H4 (cell line): ENCODE measurements around the gene LMNTD2. TPM values are rescaled to one million over a fixed set of nuclear protein-coding genes. Genes with fewer than 3 reads are reported as not detected.

Experiments
- DNase-seq: peaks from one replicate; pipeline ENCODE4 v3.0.0-alpha.2; 2015; ENCODE audit warnings: low spot score
- total RNA-seq: library from RNA; depleted of rRNA; stranded (reverse); fragments of >200 nt; shearing (Covaris generic); gene quantifications from 2 replicates; pipeline ENCODE4 v1.2.3, GENCODE V29; 2014; rRNA removed

The LMNTD2 gene
- total RNA-seq, 1 experiment from 2014 or later, result 1.4 TPM

DNA sequence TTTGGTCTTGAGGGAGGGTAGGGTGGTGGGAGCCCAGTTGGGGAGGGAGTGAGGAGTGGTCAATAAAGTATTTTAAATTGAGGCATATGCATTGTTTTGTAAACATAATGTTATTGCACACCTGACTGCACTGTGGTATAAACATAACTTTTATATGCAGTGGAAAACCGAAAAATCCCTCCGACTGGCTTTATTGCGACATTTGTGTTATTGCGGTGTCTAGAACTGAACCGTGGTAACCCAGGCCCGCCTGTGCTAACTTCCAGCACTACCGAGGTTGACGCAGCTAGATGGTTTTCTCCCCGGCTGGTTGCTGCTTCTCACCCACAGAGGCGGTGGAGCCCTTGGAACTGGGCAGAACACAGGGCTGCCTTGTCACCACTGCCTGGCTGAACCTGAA lies 45.9 kb downstream of the LMNTD2 start:
- DNase-seq, result no peak

DNA sequence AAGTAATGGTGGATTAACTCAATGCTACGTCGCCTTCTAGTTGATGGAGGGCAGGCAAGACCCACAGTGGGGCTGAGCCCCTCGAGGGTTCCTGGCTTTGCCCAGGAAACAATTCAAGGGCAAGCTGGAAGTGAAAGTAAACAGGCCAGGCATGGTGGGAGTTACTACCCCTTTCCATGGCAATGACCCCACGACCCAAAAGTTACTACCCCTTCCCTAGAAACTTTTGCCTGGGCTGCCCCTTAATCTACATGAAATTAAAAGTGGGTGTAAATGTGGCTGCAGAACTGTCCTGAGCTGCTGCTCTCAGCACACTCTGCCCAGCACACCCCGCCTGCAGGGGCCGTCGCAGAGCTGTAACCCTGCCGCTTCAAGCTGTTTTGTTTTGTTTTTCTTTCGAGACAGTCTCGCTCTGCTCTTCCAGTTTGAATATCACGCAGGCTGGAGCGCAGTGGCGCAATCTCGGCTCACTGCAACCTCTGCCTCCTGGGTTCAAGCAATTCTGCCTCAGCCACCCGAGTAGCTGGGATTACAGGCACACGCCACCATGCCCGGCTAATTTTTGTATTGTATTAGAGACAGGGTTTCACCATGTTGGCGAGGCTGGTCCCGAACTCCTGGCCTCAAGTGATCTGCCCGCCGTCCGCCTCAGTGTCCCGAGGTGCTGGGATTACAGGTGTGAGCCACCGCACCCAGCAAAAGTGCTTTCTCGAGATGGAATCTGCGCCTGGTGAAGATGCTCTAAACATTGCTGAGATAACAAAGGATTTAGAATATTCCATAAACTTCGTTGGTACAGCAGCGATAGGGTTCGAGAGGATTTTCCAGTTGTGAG lies 47.6 kb downstream of the LMNTD2 start:
- no peak for DNase-seq

GRCh38 chr11:508956-509355 lies 51.6 kb downstream of the LMNTD2 start:
- DNase-seq, result no peak

- DNase-seq, result no peak
Observed at GRCh38 chr11:507727-508515, 52.6 kb downstream of the LMNTD2 start.

GRCh38 chr11:506995-507726 lies 53.4 kb downstream of the LMNTD2 start, which contains the start of gene RNH1:
RNH1 (minus strand) TSS chr11:507242; CDS start chr11:502162, 5,080 bp downstream.
- DNase-seq, result peak; percentile 85

GRCh38 chr11:506238-506994 lies 54.1 kb downstream of the LMNTD2 start:
- DNase-seq, result peak; percentile 98

GRCh38 chr11:504994-505344 lies 55.6 kb downstream of the LMNTD2 start:
- DNase-seq, result no peak

Other genes with a start within 250 kb of the LMNTD2 start
- 179 TPM in 2 replicates for gene IFITM1, start 246.7 kb downstream of the LMNTD2 start, total RNA-seq
- 183 and 240 TPM in 2 replicates for gene IFITM3, start 239.9 kb downstream of the LMNTD2 start, total RNA-seq
- 6.5 and 11.1 TPM in 2 replicates for gene B4GALNT4, start 191.2 kb downstream of the LMNTD2 start, total RNA-seq
- gene PKP3, start 166.5 kb downstream of the LMNTD2 start, total RNA-seq, result 2.4 and 3.0 TPM in 2 replicates
- 1.9 TPM in 1 of 2 replicates, not detected in the other for gene SIGIRR, start 145.7 kb downstream of the LMNTD2 start, total RNA-seq
- gene ANO9, start 118.7 kb downstream of the LMNTD2 start, total RNA-seq, result not detected in 2 replicates
- 15.0 and 26.7 TPM in 2 replicates for gene PTDSS2, start 110.5 kb downstream of the LMNTD2 start, total RNA-seq
- 150 and 205 TPM in 2 replicates for gene RNH1, start 53.5 kb downstream of the LMNTD2 start, total RNA-seq
- gene HRAS, start 25.2 kb downstream of the LMNTD2 start, total RNA-seq, result 64.1 and 76.1 TPM in 2 replicates
- gene LRRC56, start 23.2 kb downstream of the LMNTD2 start, total RNA-seq, result 0.18 and 0.19 TPM in 2 replicates
- gene RASSF7, start 232 bp upstream of the LMNTD2 start, total RNA-seq, result 16.8 and 17.3 TPM in 2 replicates
- gene PHRF1, start 15.7 kb upstream of the LMNTD2 start, total RNA-seq, result 14.5 and 15.3 TPM in 2 replicates
- 11.7 and 11.9 TPM in 2 replicates for gene IRF7, start 55.2 kb upstream of the LMNTD2 start, total RNA-seq
- gene CDHR5, start 64.2 kb upstream of the LMNTD2 start, total RNA-seq, result not detected in 2 replicates
- not detected in 2 replicates for gene SCT, start 66.4 kb upstream of the LMNTD2 start, total RNA-seq
- gene DRD4, start 76.5 kb upstream of the LMNTD2 start, total RNA-seq, result not detected in 2 replicates
- gene DEAF1, start 134.5 kb upstream of the LMNTD2 start, total RNA-seq, result 24.9 and 29.9 TPM in 2 replicates
- 15.8 and 16.4 TPM in 2 replicates for gene TMEM80, start 135.1 kb upstream of the LMNTD2 start, total RNA-seq
- 0.12 TPM in 1 of 2 replicates, not detected in the other for gene EPS8L2, start 145.5 kb upstream of the LMNTD2 start, total RNA-seq
- 600 and 603 TPM in 2 replicates for gene TALDO1, start 186.7 kb upstream of the LMNTD2 start, total RNA-seq
- gene GATD1, start 216.7 kb upstream of the LMNTD2 start, total RNA-seq, result 15.5 and 24.8 TPM in 2 replicates
- not detected in 2 replicates for gene CEND1, start 229.4 kb upstream of the LMNTD2 start, total RNA-seq
- gene SLC25A22, start 237.5 kb upstream of the LMNTD2 start, total RNA-seq, result 19.6 and 35.8 TPM in 2 replicates
- 2.2 and 4.2 TPM in 2 replicates for gene PIDD1, start 244.5 kb upstream of the LMNTD2 start, total RNA-seq
- 1,137 and 1,147 TPM in 2 replicates for gene RPLP2, start 249.2 kb upstream of the LMNTD2 start, total RNA-seq